Peyer's patch (tissue), 4 donors: ENCODE data around the gene C2CD4C.

Experiments used
- CTCF ChIP-seq, 6 experiments: fragments of 450-650 bp in 4 of 6; fragments of 200-600 bp in 2 of 6; sonication (generic) in 1 of 6; IDR thresholded peaks; one replicate each; pipeline ENCODE4 v1.5.1; 2017 to 2019; ENCODE audit warnings: antibody characterized with exemption in 6 of 6, mild to moderate bottlenecking in 3 of 6, moderate library complexity in 1 of 6
- POLR2A ChIP-seq, 2 donors: fragments of 450-650 bp; IDR thresholded peaks; one replicate each; pipeline ENCODE4 v1.5.1; 2017; ENCODE audit warnings: antibody characterized with exemption in 2 of 2, mild to moderate bottlenecking in 2 of 2, moderate library complexity in 2 of 2

- TF ChIP-seq CTCF (IDR thresholded peaks at IDR 0.05) (no peak), POLR2A (IDR thresholded peaks at IDR 0.05) (no peak)
Measured at GRCh38 chr19:416416-416815, 7.5 kb upstream of the C2CD4C start.
